Activated CD8-positive, alpha-beta memory T cell treated with anti-CD3 and anti-CD28 coated beads for 36 hours (primary cell): Measurements from ENCODE around the gene ATAD3B. TPM values are rescaled to one million over a fixed set of nuclear protein-coding genes. Genes with fewer than 3 reads are reported as not detected.
"Not testable (repeated sequence)": the region's sequence is repeated elsewhere in the genome, so short reads cannot be mapped to it uniquely, and the experiment has no call there.

ENCODE experiments used
- CTCF ChIA-PET: fragments of 350-600 bp; sonication (Branson Sonifier 250); formaldehyde crosslinking; loops from one replicate; lab custom pipeline; 2021; ENCODE audit warnings: antibody characterized with exemption; lab: Charles Lee
- POLR2A ChIA-PET: fragments of 350-600 bp; sonication (Branson Sonifier 250); formaldehyde crosslinking; loops from one replicate; lab custom pipeline; 2021; ENCODE audit warnings: antibody characterized with exemption; lab: Charles Lee
- total RNA-seq, 2 experiments: library from RNA; stranded (reverse); gene quantifications; one replicate each; pipeline ENCODE4 v1.2.3, GENCODE V29; 2021

The ATAD3B gene
- total RNA-seq, 2 experiments from 2014 or later, result 82.9 to 93.1 TPM

DNA sequence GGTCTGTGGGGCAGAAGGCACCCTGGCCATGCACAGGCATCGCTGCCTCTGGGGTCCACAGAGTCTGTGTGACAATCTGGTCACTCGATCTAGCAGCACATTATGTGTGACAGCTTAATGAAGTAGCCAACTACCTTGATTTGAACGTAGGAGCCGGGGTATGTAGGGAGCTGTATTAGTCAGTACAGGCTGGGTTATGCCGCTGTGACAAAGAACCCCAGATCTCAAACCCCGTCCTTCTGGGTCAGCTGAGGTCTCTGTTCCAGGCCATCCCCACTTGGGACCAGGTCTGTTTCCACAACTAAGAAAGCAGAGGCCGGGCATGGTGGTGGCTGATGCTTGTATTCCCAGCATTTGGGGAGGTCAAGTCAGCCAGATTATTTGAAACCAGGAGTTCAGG lies 8.3 kb upstream of the ATAD3B start:
- ChIA-PET CTCF (no interaction called here), POLR2A (no interaction called here)

- POLR2A ChIA-PET, CTCF ChIA-PET: not testable (repeated sequence)
These were observed 3.2 kb upstream of the ATAD3B start for GRCh38 chr1:1468196-1468985.

- ChIA-PET POLR2A (no interaction called here), CTCF (interaction anchor here (0.7 kb wide), 1 partner anchor 574 kb away, joined by 3 read pairs; no protein-coding TSS in a partner anchor)
These were observed 758 bp upstream of the ATAD3B start for GRCh38 chr1:1470626-1471388.

- CTCF ChIA-PET, result interaction anchor here (1.2 kb wide), 1 partner anchor 73 kb away, joined by 4 read pairs; the partner anchor contains the start of gene CCNL2
- POLR2A ChIA-PET, result not testable (repeated sequence)
These were observed 700 bp downstream of the ATAD3B start for GRCh38 chr1:1472053-1472876.

GRCh38 chr1:1476011-1476410 lies 4.4 kb downstream of the ATAD3B start:
- POLR2A ChIA-PET, CTCF ChIA-PET: not testable (repeated sequence)

GRCh38 chr1:1477206-1477605 lies 5.6 kb downstream of the ATAD3B start:
- CTCF ChIA-PET, result interaction anchor here (1.4 kb wide), 1 partner anchor 62 kb away, joined by 3 read pairs; no protein-coding TSS in a partner anchor

DNA sequence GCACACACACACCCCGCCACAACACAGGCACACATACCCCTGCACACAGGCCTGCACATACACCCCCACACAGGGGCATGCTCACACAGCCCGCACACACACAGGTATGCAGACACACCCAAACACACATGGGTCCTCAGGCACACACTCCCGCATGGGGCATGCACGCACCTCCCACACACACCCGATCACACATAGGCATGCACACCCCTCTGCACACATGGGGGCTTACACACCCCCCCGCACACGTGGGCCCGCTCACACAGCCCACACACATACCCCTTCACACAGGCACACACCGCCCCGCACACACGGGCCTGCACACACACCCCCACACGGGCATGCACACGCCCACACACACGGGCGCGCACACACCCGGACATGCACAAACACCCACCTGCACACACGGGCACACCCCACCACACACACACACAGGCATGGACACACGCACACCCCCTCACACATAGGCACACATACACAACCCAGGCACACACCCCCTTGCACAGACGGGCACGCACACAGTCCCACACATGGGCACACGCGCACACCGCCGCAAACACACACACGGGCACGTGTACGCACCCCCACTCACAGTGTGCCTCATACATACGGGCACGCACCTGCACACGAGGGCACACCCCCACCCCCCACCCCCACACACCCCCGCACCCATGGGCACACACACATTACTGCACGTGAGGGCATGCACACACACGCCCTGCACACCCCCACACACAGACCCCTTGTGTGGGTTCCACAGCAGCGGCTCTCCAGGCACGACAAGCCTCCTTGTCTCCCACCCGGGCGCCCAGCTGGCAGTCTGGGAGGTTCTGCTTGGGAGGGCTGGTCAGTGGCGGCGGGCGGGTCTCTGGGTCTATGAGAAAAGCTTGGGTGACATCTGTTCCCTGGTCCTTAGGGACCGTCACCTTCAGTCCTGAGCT lies 8.3 kb downstream of the ATAD3B start:
- ChIA-PET CTCF (no interaction called here), POLR2A (no interaction called here)

More at GRCh38 chr1:1477206-1477605, 5.6 kb downstream of the ATAD3B start:
- POLR2A ChIA-PET, result interaction anchor here (0.6 kb wide), 1 partner anchor 153 kb away, joined by 5 read pairs; no protein-coding TSS in a partner anchor

DNA sequence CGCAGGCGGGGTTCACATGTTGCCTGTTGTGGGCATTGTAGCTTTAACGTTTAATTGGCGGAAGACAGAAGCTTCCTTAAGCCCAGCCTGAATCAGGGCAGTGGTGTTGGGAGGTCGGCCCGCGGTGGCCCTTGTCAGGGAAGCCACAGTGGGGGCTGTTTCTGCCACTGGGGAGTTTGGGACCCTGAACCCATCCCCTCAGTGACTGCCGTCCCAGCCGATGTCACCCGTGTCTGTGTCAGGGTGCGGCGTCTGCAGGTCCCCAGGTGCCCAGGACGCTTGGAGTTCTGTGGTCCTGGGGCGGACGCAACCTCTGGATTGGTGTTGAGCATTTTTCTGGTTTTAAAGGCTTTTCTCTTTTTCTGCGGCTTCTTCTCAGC lies 8.9 kb downstream of the ATAD3B start:
- POLR2A ChIA-PET, CTCF ChIA-PET: not testable (repeated sequence)

DNA sequence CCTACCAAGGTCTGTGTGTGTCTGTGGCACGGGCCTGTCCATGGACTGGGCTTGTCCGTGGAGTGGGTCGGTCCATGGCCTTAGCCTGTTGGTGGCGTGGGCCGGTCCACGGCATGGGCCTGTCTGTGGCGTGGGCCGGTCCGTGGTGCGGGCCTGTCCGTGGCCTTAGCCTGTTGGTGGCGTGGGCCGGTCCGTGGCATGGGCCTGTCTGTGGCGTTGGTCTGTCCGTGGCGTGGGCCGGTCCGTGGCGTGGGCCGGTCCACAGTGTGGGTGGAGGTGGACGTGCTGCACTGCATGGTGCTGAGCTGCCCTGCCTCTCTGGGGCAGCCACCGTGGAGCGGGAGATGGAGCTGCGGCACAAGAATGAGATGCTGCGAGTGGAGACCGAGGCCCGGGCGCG lies 10.2 kb downstream of the ATAD3B start:
- POLR2A ChIA-PET, CTCF ChIA-PET: not testable (repeated sequence)

DNA sequence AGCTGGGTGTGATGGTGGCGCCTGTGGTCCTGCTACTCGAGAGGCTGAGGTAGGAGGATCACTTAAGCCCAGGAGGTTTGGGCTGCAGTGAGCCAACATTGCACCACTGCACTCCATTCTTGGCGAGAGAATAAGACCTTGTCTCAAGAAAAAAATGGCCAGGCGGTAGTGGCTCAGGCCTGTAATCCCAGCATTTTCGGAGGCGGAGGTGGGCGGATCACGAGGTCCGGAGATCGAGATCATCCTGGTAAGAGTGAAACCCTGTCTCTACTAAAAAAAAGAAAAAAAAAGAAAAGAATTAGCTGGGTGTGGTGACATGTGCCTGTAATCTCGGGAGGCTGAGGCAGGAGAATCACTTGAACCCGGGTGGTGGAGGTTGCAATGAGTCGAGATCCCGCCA lies 11.3 kb downstream of the ATAD3B start:
- ChIA-PET CTCF (interaction anchor here (1.3 kb wide), 1 partner anchor 22 kb away, joined by 3 read pairs; no protein-coding TSS in a partner anchor), POLR2A (no interaction called here)

DNA sequence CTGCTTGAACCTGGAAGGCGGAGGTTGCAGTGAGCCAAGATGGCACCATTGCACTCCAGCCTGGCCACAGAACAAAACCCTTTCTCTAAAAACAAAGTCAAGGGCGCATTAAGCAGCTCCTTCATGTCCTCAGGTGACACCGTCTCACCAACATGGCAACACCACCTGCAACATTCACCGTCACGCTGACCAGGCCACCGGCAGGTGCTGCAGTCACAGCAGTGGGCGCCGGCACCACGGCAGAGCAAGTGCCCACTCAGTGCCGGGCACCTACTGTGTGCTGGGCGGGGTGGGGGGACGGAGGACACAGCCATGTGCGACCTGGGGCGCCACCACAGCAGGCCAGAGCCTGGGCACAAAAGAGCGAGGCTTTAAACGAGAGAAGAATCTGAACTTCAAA lies 12.1 kb downstream of the ATAD3B start:
- ChIA-PET CTCF (interaction anchor here (1.3 kb wide), 1 partner anchor 21 kb away, joined by 3 read pairs; no protein-coding TSS in a partner anchor), POLR2A (no interaction called here)

DNA sequence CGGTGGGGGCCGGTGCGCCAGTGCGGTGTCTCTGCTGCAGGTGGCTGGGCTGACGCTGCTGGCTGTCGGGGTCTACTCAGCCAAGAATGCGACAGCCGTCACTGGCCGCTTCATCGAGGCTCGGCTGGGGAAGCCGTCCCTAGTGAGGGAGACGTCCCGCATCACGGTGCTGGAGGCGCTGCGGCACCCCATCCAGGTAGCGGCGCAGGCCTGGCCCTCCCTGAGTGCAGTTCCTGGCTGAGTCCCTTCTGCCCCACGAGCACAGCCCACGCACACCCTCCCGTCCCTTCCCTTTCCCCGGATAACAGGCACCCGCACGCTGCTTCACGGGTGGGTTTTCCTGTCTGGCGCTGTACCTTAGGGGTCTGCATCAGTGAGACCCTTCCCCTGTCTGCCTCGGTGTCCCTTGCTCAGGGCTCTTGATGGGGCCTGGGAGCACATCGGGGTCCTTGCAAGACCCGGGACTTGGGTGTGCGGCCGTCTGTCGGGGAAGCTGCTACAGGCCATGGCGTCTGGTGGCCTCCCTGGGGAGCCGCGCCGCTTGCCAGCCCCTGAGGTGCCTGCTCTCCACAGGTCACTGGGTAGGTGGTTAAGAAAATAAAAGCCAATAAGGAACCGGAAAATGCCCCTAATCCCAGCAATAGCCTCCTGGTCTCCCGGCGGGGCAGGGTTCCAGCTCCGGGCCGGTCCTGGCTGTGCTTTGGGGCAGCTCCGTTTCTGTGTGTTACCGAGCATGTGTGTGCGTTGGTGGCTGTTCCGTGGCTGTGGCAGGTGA lies 13.6 kb downstream of the ATAD3B start:
- CTCF ChIA-PET, POLR2A ChIA-PET: not testable (repeated sequence)

GRCh38 chr1:1485755-1486317 lies 14.3 kb downstream of the ATAD3B start:
- POLR2A ChIA-PET, CTCF ChIA-PET: not testable (repeated sequence)

DNA sequence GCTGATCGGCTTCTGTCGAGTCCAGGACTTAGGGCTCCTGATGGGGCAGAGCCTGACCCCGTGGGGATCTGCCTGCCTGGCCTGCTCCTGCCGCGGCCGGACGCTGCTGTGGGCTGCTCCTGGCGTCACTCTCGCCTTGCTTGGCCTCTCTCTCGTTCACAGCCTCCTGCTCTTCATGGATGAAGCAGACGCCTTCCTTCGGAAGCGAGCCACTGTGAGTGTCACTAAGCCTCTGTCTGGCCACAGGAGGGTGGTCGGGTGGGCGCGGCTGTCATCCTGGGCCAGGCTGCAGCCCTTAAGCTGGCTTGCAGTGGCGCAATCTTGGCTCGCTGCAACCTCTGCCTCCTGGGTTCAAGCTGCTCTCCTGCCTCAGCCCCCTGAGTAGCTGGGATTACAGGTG lies 16.1 kb downstream of the ATAD3B start:
- ChIA-PET POLR2A (no interaction called here), CTCF (no interaction called here)

GRCh38 chr1:1489231-1489630 lies 17.7 kb downstream of the ATAD3B start:
- CTCF ChIA-PET, result no interaction called here

DNA sequence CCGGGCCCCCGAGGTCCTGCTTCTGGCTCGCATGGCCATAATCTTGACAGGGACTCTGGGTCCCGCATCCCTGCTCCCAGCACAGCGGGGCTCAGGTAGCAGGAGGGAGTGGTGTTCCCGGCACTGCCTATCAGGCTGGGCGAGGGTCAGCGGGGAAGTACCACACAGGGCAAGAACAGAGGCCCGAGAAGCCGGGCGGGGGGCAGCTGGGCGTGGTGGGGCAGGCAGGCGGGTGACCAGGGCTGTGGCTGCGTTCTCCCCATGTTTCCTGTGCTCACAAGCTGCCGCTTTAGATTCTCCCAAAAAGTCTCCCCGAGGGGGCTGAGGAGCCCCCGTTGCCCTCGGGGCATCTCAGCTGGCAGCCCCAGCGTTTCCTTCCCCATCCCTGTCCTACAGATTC lies 18.3 kb downstream of the ATAD3B start:
- ChIA-PET POLR2A (no interaction called here), CTCF (no interaction called here)

More at GRCh38 chr1:1489231-1489630, 17.7 kb downstream of the ATAD3B start:
- POLR2A ChIA-PET, result no interaction called here

- POLR2A ChIA-PET, result no interaction called here
- CTCF ChIA-PET, result no interaction called here
These were observed 19.2 kb downstream of the ATAD3B start for GRCh38 chr1:1490633-1491230.
